Fibroblast of lung (primary cell): Measurements from ENCODE around the gene GNAL. TPM values are rescaled to one million over a fixed set of nuclear protein-coding genes. Genes with fewer than 3 reads are reported as not detected.

Experiments used
- DNase-seq, 2 donors: peaks; one replicate each; pipeline versions ENCODE4 v3.0.0 to v3.0.0-alpha.2; 2010; ENCODE audit warnings: low read depth in 2 of 2
- H2AFZ ChIP-seq: 2 replicates; pipeline ENCODE4 v1.5.1; 2012; ENCODE audit warnings: low read length, control low read depth, inconsistent platforms
- H3K27ac ChIP-seq: 2 replicates; pipeline ENCODE4 v1.5.1; 2011; ENCODE audit warnings: low read length, control low read depth; ENCODE audit not compliant: insufficient read depth
- H3K27me3 ChIP-seq: 2 replicates; pipeline ENCODE4 v1.5.1; 2011; ENCODE audit warnings: mild to moderate bottlenecking, low read length; ENCODE audit not compliant: control insufficient read depth, insufficient read depth
- H3K36me3 ChIP-seq: 2 replicates; pipeline ENCODE4 v1.5.1; 2011; ENCODE audit warnings: low read length; ENCODE audit not compliant: control insufficient read depth, insufficient read depth
- H3K4me1 ChIP-seq: 2 replicates; pipeline ENCODE4 v1.5.1; 2011; ENCODE audit warnings: low read length; ENCODE audit not compliant: control insufficient read depth, insufficient read depth; ENCODE audit errors: extremely low read depth
- H3K4me2 ChIP-seq: 2 replicates; pipeline ENCODE4 v1.5.1; 2011; ENCODE audit warnings: low read length, control low read depth; ENCODE audit not compliant: insufficient read depth; ENCODE audit errors: extremely low read depth
- H3K4me3 ChIP-seq, 4 experiments: fragments of 200-600 bp in 1 of 4; sonication (generic) in 1 of 4; replicated peaks in 1 of 4; 2 replicates each; pipeline ENCODE4 v1.5.1; 2011 to 2016; ENCODE audit warnings: low read length in 4 of 4, low read depth in 3 of 4, mild to moderate bottlenecking in 3 of 4, control low read depth in 2 of 4, inconsistent platforms in 1 of 4, mixed read lengths in 1 of 4; ENCODE audit not compliant: insufficient read depth in 1 of 4; ENCODE audit errors: control extremely low read depth in 1 of 4
- H3K79me2 ChIP-seq: 2 replicates; pipeline ENCODE4 v1.5.1; 2012; ENCODE audit warnings: mild to moderate bottlenecking, low read length, inconsistent platforms; ENCODE audit not compliant: control insufficient read depth, insufficient read depth
- H3K9ac ChIP-seq: 2 replicates; pipeline ENCODE4 v1.5.1; 2011; ENCODE audit warnings: mild to moderate bottlenecking, low read length, control low read depth; ENCODE audit not compliant: insufficient read depth
- H3K9me3 ChIP-seq: 2 replicates; pipeline ENCODE4 v1.5.1; 2012; ENCODE audit warnings: low read depth, low read length; ENCODE audit not compliant: control insufficient read depth, insufficient read depth
- H4K20me1 ChIP-seq: 2 replicates; pipeline ENCODE4 v1.5.1; 2011; ENCODE audit warnings: low read length; ENCODE audit not compliant: control insufficient read depth, insufficient read depth; ENCODE audit errors: extremely low read depth
- EZH2 ChIP-seq: IDR thresholded peaks from 2 replicates; pipeline ENCODE4 v1.5.1; 2012; ENCODE audit warnings: low read length, control low read depth, mild to moderate bottlenecking; ENCODE audit errors: missing control alignments
- polyA plus RNA-seq, 2 donors: library from polyadenylated mRNA; depleted of rRNA in 1 of 2; stranded (reverse) in 1 of 2; unstranded in 1 of 2; fragments of >200 nt; gene quantifications; 2 replicates each; pipeline ENCODE4 v1.2.1, GENCODE V29; 2011 to 2012; ENCODE audit warnings: missing spikeins in 1 of 2
- total RNA-seq: library from RNA; depleted of rRNA; stranded (reverse); fragments of >200 nt; gene quantifications from 2 replicates; pipeline ENCODE4 v1.2.1, GENCODE V29; 2014
- TF ChIP-seq, protein P1 (sequence below), 2 donors: IDR thresholded peaks in 1 of 2; conservative IDR thresholded peaks in 1 of 2; 1 replicate in 1 of 2; 2 replicates in 1 of 2; pipeline ENCODE4 v1.5.1; 2011 to 2012; ENCODE audit warnings: low read length in 2 of 2, control low read depth in 1 of 2, inconsistent platforms in 1 of 2, low read depth in 1 of 2, mild to moderate bottlenecking in 1 of 2

Gene GNAL
- total and polyA plus RNA-seq, 2 donors (not counting 1 experiment from before 2014, with no cell fraction given): 0.05 to 0.50 TPM

DNA sequence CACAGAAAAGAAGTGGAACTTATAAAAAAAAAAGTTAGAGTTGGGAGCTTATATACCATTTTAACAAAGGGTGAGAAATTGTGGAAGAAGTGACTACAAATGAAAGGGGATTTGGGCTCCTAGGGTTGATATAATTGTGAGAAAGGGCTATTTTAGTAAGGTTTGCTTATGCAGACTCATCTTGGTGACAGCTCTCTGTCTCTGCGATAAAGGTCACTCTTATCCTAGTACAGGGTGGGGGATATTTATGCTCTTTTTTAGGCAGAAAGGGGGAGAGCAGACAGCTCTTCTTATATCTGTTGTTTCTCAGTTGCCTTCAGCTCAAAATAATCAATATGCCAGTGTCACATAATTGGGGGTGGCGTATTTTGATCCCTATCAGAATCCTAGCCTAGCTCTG is 130.9 kb downstream of the GNAL start:
- H3K36me3 ChIP-seq: no peaks in the 10 kb centered on the region
- no peaks in the 10 kb centered on the region for H4K20me1 ChIP-seq
- no peak overlapping the region for H3K9ac ChIP-seq
- no peak for DNase-seq
- no peak for TF ChIP-seq EZH2
- TF ChIP-seq, protein P1, sequence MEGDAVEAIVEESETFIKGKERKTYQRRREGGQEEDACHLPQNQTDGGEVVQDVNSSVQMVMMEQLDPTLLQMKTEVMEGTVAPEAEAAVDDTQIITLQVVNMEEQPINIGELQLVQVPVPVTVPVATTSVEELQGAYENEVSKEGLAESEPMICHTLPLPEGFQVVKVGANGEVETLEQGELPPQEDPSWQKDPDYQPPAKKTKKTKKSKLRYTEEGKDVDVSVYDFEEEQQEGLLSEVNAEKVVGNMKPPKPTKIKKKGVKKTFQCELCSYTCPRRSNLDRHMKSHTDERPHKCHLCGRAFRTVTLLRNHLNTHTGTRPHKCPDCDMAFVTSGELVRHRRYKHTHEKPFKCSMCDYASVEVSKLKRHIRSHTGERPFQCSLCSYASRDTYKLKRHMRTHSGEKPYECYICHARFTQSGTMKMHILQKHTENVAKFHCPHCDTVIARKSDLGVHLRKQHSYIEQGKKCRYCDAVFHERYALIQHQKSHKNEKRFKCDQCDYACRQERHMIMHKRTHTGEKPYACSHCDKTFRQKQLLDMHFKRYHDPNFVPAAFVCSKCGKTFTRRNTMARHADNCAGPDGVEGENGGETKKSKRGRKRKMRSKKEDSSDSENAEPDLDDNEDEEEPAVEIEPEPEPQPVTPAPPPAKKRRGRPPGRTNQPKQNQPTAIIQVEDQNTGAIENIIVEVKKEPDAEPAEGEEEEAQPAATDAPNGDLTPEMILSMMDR (conservative IDR thresholded peaks at IDR 0.05 in 1 of 2, IDR thresholded peaks at IDR 0.05 in 1 of 2; ENCODE audit: low read depth in 1 of 2, low read length in 2 of 2): no peak
- no peaks in the 10 kb centered on the region for H3K27me3 ChIP-seq
- H3K4me1 ChIP-seq: no peaks in the 10 kb centered on the region
- H3K4me2 ChIP-seq: no peak overlapping the region
- no peak overlapping the region for H3K4me3 ChIP-seq
- H2AFZ ChIP-seq: no peak overlapping the region
- no peak overlapping the region for H3K27ac ChIP-seq
- no peaks in the 10 kb centered on the region for H3K79me2 ChIP-seq
- H3K9me3 ChIP-seq: no peaks in the 10 kb centered on the region

DNA sequence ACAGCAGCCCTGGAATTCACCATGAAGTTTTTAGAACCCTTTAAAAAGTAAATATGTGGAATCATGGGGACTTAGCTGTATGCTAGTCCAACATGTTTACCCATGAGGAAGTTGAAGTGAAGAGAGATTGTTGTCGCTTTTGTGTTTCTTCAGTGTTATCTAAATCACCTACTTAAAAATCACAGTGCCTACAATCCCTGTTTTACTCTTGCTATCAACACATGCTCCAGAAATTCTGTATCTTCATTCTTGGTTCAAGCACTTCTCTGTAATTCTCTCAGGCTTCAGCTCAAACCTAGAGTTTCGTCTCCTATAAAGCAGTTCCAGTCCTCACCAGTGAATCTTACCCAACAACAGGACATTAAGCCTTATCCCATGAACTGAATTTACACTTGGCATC is 131.6 kb downstream of the GNAL start:
- no peak for TF ChIP-seq EZH2
- TF ChIP-seq, protein P1 (conservative IDR thresholded peaks at IDR 0.05 in 1 of 2, IDR thresholded peaks at IDR 0.05 in 1 of 2; ENCODE audit: low read depth in 1 of 2, low read length in 2 of 2): no peak
- Histone ChIP-seq H3K27me3 (no peaks in the 10 kb centered on the region), H2AFZ (no peak overlapping the region), H3K9me3 (no peaks in the 10 kb centered on the region), H3K4me1 (no peaks in the 10 kb centered on the region), H3K9ac (no peak overlapping the region), H3K4me3 (no peak overlapping the region), H3K27ac (no peak overlapping the region), H3K36me3 (no peaks in the 10 kb centered on the region), H3K4me2 (no peak overlapping the region), H4K20me1 (no peaks in the 10 kb centered on the region), H3K79me2 (no peaks in the 10 kb centered on the region)
- no peak for DNase-seq

DNA sequence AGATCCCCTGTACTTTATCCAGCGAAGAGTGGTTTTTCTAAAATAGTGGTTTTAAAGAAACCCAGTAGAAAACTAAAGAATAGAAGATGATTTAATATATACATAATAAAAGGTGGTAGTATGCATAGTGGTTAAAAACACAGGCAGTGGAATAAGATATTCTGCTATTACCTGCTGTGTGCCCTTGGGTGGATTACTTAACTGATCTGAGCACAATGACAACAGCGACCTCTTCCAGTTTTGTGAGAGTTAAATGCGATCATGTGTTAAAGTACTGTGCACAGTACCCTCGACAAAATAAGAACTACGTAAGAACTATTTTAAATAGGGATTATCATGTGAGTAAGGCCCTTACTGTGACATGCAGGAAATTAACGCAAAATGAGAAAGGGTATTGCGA is 132.1 kb downstream of the GNAL start:
- no peak overlapping the region for H3K4me2 ChIP-seq
- no peaks in the 10 kb centered on the region for H3K27me3 ChIP-seq
- H2AFZ ChIP-seq: no peak overlapping the region
- no peak overlapping the region for H3K9ac ChIP-seq
- H3K9me3 ChIP-seq: no peaks in the 10 kb centered on the region
- H3K4me1 ChIP-seq: no peaks in the 10 kb centered on the region
- H3K36me3 ChIP-seq: no peaks in the 10 kb centered on the region
- no peak overlapping the region for H3K4me3 ChIP-seq
- TF ChIP-seq EZH2: no peak
- TF ChIP-seq, protein P1 (conservative IDR thresholded peaks at IDR 0.05 in 1 of 2, IDR thresholded peaks at IDR 0.05 in 1 of 2; ENCODE audit: low read depth in 1 of 2, low read length in 2 of 2): no peak
- H4K20me1 ChIP-seq: no peaks in the 10 kb centered on the region
- H3K27ac ChIP-seq: no peak overlapping the region
- H3K79me2 ChIP-seq: no peaks in the 10 kb centered on the region
- DNase-seq: no peak
